Endodermal cell (in vitro differentiated cells): ENCODE data around the gene ZNF407. TPM values are rescaled to one million over a fixed set of nuclear protein-coding genes. Genes with fewer than 3 reads are reported as not detected.

ENCODE experiments used
- DNase-seq: peaks from one replicate; pipeline ENCODE4 v3.0.0-alpha.2; 2017
- H3K27ac ChIP-seq: 2 replicates; pipeline ENCODE4 v1.5.1; 2013; ENCODE audit warnings: mild to moderate bottlenecking, low read depth, low read length, moderate library complexity
- H3K27me3 ChIP-seq: 2 replicates; pipeline ENCODE4 v1.6.1; 2013; ENCODE audit warnings: mild to moderate bottlenecking, low read length, moderate library complexity; ENCODE audit not compliant: insufficient read depth, control insufficient read depth, poor library complexity, severe bottlenecking
- H3K36me3 ChIP-seq: 2 replicates; pipeline ENCODE4 v1.7.0; 2013; ENCODE audit warnings: mild to moderate bottlenecking, low read length, moderate library complexity; ENCODE audit not compliant: control insufficient read depth, insufficient read depth
- H3K4me1 ChIP-seq: one replicate; pipeline ENCODE4 v1.7.0; 2013; ENCODE audit warnings: low read length; ENCODE audit not compliant: control insufficient read depth, insufficient read depth
- H3K4me3 ChIP-seq: 2 replicates; pipeline ENCODE4 v1.5.1; 2013; ENCODE audit warnings: mild to moderate bottlenecking, low read length, moderate library complexity
- H3K9ac ChIP-seq: 2 replicates; pipeline ENCODE4 v1.6.1; 2013; ENCODE audit warnings: mild to moderate bottlenecking, low read length, moderate library complexity; ENCODE audit not compliant: poor library complexity, severe bottlenecking; ENCODE audit errors: extremely low read depth
- H3K9me3 ChIP-seq: 2 replicates; pipeline ENCODE4 v1.6.1; 2013; ENCODE audit warnings: mild to moderate bottlenecking, low read length, moderate library complexity; ENCODE audit not compliant: control insufficient read depth
- H3K27ac Mint-ChIP-seq: 2 replicates; pipeline ENCODE4 v1.8.0; 2020; ENCODE audit warnings: mixed read lengths
- H3K27me3 Mint-ChIP-seq: 2 replicates; pipeline ENCODE4 v1.8.0; 2021; ENCODE audit warnings: mild to moderate bottlenecking, mixed read lengths; ENCODE audit not compliant: insufficient read depth
- H3K36me3 Mint-ChIP-seq: 2 replicates; pipeline ENCODE4 v1.8.0; 2020; ENCODE audit warnings: low read depth, mixed read lengths
- H3K4me1 Mint-ChIP-seq: 2 replicates; pipeline ENCODE4 v1.8.0; 2020; ENCODE audit warnings: mixed read lengths
- H3K4me3 Mint-ChIP-seq: 2 replicates; pipeline ENCODE4 v1.8.0; 2020; ENCODE audit warnings: mild to moderate bottlenecking, moderate library complexity, mixed read lengths
- H3K9me3 Mint-ChIP-seq: 2 replicates; pipeline ENCODE4 v1.8.0; 2020; ENCODE audit warnings: mild to moderate bottlenecking, mixed read lengths
- whole genome bisulfite sequencing, 2 experiments: methylation state at CpG; one replicate each; pipeline versions ENCODE4 v1.1.5 to v1.1.7; 2013; ENCODE audit warnings: missing lambda C conversion rate in 2 of 2, mixed read lengths in 1 of 2; ENCODE audit not compliant: insufficient coverage in 1 of 2, insufficient read length in 1 of 2; 5-methylcytosine and 5-hydroxymethylcytosine counted together
- total RNA-seq, 2 donors: library from RNA; stranded (reverse); fragmentation: NEBNext Ultra II Directional in 1 of 2; extraction: Animal tissue kit (Norgen Biotek cat#: 25700) in 1 of 2; gene quantifications; 2 replicates in 1 of 2; 3 replicates in 1 of 2; pipeline ENCODE4 v1.2.1, GENCODE V29; 2021
- TF ChIP-seq, protein P1 (sequence below): fragments of 200-600 bp; sonication (generic); conservative IDR thresholded peaks from 2 replicates; pipeline ENCODE4 v1.5.0; 2021; ENCODE audit warnings: antibody characterized with exemption, mild to moderate bottlenecking

Gene ZNF407
- total RNA-seq, 2 donors from 2014 or later, result 7.6 to 13.1 TPM

DNA sequence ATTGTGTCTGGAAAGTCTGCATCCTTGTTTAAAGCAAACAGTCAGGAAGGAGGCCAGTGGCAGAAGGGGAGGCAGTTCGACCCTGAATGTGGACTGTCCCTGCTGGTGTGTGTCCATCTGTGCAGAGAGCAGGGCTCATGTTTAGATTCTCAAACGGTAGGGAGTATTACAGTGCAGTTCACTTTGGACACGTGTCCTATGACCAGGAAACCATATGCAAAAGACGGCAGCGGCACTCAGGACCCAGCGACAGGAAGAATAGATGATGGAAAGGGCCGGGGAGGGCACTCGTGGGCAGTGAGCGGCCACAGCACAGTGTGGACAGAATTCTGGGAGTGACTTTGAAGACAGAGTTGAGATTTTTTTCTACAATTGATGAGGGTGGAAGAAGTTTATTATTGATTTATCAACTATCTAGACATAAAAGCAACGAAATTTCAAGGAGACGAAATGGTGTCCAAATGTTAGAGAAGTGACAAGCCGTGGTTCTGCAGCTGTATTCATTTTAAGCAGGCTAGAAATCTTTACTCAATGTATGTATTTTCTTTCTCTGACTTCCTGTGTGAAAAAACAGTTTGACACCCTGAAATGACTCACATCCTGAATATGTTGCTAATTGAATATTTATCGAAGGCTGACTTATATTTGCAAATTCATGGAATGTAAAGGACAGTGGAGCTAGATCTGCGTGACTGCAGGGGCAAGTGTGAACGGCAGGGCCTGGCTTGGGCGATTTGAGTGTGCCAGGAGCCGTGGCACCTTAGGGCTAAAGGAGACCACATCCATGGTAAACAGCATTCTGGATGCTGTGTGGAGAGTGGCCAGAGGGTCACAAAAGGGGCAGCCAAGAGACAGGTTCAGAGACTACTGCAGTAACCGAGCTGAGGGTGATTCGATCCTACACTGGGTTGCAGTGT is 397.1 kb downstream of the ZNF407 start:
- Histone ChIP-seq H3K9ac (no peak overlapping the region), H3K4me3 (no peak overlapping the region), H3K27me3 (no peaks in the 10 kb centered on the region), H3K4me1 (no peaks in the 10 kb centered on the region), H3K36me3 (no peaks in the 10 kb centered on the region), H3K27ac (no peak overlapping the region), H3K9me3 (no peaks in the 10 kb centered on the region)
- Mint-ChIP-seq H3K36me3 (no peaks in the 10 kb centered on the region), H3K27ac (peak overlapping the region; percentile 48), H3K27me3 (no peaks in the 10 kb centered on the region), H3K4me1 (peaks cover 9% of the 10 kb centered on the region), H3K9me3 (no peaks in the 10 kb centered on the region), H3K4me3 (no peak overlapping the region)
- TF ChIP-seq, protein P1, sequence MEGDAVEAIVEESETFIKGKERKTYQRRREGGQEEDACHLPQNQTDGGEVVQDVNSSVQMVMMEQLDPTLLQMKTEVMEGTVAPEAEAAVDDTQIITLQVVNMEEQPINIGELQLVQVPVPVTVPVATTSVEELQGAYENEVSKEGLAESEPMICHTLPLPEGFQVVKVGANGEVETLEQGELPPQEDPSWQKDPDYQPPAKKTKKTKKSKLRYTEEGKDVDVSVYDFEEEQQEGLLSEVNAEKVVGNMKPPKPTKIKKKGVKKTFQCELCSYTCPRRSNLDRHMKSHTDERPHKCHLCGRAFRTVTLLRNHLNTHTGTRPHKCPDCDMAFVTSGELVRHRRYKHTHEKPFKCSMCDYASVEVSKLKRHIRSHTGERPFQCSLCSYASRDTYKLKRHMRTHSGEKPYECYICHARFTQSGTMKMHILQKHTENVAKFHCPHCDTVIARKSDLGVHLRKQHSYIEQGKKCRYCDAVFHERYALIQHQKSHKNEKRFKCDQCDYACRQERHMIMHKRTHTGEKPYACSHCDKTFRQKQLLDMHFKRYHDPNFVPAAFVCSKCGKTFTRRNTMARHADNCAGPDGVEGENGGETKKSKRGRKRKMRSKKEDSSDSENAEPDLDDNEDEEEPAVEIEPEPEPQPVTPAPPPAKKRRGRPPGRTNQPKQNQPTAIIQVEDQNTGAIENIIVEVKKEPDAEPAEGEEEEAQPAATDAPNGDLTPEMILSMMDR, result no peak
- peak; percentile 64 for DNase-seq
- 89 to 90% methylated on average over 18 to 19 of the region's 19 CpGs for WGBS, 2 experiments

DNA sequence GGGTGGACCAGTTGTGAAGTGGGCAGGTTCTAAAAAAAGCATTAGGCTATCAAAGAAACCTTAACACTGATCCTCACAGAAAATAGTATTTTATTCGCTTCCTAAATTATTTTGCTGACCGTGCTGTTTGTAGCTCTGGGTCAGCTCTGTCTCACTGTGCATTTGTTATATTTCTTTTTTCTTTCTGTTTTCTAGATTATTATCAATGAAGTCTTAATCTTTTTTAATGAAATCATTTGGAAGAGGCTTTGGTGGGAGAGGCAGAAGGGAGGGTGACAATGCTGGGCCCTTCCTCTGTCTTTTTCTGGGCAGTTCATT is 397.7 kb downstream of the ZNF407 start:
- Histone ChIP-seq H3K9ac (no peak overlapping the region), H3K36me3 (no peaks in the 10 kb centered on the region), H3K27me3 (no peaks in the 10 kb centered on the region), H3K4me1 (no peaks in the 10 kb centered on the region), H3K4me3 (no peak overlapping the region), H3K27ac (no peak overlapping the region), H3K9me3 (no peaks in the 10 kb centered on the region)
- Mint-ChIP-seq H3K4me1 (peaks cover 9% of the 10 kb centered on the region), H3K4me3 (no peak overlapping the region), H3K27me3 (no peaks in the 10 kb centered on the region), H3K27ac (peak overlapping the region; percentile 48), H3K36me3 (no peaks in the 10 kb centered on the region), H3K9me3 (no peaks in the 10 kb centered on the region)
- no peak for DNase-seq
- TF ChIP-seq, protein P1, result no peak
- WGBS, 2 experiments, result 95 to 100% methylated on average over 2 of the region's 2 CpGs

DNA sequence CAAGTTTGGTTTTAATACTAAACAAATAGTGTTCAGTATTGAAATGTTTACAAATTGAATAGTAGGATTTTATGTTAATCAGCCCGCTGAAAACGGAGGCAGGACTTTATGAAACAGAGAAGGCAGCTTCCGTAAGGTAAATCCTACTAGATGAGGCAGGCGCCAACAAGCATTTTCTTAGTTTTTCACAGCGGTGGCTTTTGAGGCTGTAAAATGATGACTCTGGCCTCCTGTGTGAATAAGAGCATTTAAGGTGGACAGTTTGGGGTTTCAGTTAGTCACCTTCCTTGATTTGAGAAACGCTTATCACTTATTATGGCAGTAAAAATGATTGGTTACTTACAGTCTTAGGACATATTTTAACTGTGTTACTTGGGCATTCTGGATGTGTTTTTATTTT is 398.4 kb downstream of the ZNF407 start:
- TF ChIP-seq, protein P1, result no peak
- H3K9me3 Mint-ChIP-seq, result no peaks in the 10 kb centered on the region
- WGBS, 2 experiments, result 90 to 93% methylated on average over 5 to 6 of the region's 6 CpGs
- no peaks in the 10 kb centered on the region for H3K27me3 Mint-ChIP-seq
- DNase-seq, result no peak
- H3K27ac Mint-ChIP-seq, result peak overlapping the region; percentile 39
- Histone ChIP-seq H3K27ac (no peak overlapping the region), H3K9me3 (no peaks in the 10 kb centered on the region), H3K4me3 (no peak overlapping the region), H3K9ac (no peak overlapping the region), H3K27me3 (no peaks in the 10 kb centered on the region), H3K4me1 (no peaks in the 10 kb centered on the region), H3K36me3 (no peaks in the 10 kb centered on the region)
- no peak overlapping the region for H3K4me3 Mint-ChIP-seq
- H3K4me1 Mint-ChIP-seq, result peaks cover 7% of the 10 kb centered on the region
- no peaks in the 10 kb centered on the region for H3K36me3 Mint-ChIP-seq
